ENCODE measurements around the gene BHLHE41.
A peak's percentile ranks its signal among the peaks of the same experiment; 100 is the strongest.

BHLHE41 gene

DNA sequence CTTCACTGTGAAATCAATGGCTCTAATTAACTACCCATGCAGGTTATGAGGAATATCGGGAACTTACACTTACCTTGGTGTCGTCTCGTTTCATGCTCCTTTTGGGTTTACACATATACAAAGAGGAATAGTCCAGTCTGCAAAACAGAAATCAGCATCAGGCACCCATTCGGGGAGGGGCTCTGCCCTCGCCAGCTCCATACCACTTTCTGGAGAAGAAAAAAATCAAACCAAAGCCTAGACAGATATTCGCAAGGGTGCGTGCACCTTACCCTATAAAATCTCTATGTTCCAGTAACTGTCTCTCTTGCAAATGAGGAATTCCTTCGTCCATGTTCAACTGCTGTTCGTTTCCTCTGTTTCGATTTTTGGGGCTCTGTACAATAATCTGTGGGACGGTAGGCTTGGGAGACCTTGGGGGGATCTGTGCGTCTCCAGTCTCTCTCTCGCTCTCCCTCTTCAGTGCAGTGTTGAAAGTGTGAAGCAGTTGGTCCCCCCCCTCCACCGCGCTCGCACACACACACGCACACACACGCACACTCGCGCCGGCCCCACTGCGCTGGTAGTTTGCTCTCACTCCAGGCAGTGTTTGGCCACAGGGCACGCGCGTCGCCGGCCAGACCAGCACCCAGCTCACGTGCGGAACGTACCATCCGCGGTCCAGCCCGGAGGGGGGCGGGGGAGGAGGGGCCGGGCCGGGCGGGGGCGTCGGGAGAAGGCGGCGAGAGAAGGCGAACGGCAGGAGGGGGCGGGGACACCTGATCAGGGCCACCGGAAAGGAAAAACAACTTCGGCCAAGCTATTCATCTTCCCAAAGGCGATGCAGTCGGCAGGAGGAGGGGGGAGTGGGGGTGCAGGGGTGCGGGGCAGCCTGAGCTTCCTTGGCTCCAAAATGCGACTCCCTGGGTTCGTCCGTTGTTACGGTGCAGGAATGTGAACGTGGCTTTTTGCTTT is at the start of gene BHLHE41:
Gene BHLHE41 (minus strand): TSS at position 592 of the 954 bp plus-strand sequence. CDS start 258 bp downstream, at position 334.
- no peaks in the 10 kb centered on the region for H3K9me3 Mint-ChIP-seq

GRCh38 chr12:26172946-26173552 is 48.2 kb upstream of the BHLHE41 start:
- Mint-ChIP-seq H3K27ac (no peak overlapping the region), H3K36me3 (ENCODE audit: low read depth) (no peaks in the 10 kb centered on the region), H3K9me3 (no peaks in the 10 kb centered on the region), H3K4me3 (no peak overlapping the region), H3K4me1 (ENCODE audit: low read depth) (no peaks in the 10 kb centered on the region), H3K27me3 (peaks cover 11% of the 10 kb centered on the region)
- DNase-seq: no peak

More for the DNA sequence above, at the start of gene BHLHE41:
- no peak for DNase-seq
- Mint-ChIP-seq H3K4me3 (peak within 1 kb of the TSS; percentile 79), H3K27me3 (peaks cover 87% of the 10 kb centered on the region), H3K36me3 (ENCODE audit: low read depth) (no peaks in the 10 kb centered on the region), H3K4me1 (ENCODE audit: low read depth) (peaks cover 37% of the 10 kb centered on the region), H3K27ac (peak within 1 kb of the TSS; percentile 22)

DNA sequence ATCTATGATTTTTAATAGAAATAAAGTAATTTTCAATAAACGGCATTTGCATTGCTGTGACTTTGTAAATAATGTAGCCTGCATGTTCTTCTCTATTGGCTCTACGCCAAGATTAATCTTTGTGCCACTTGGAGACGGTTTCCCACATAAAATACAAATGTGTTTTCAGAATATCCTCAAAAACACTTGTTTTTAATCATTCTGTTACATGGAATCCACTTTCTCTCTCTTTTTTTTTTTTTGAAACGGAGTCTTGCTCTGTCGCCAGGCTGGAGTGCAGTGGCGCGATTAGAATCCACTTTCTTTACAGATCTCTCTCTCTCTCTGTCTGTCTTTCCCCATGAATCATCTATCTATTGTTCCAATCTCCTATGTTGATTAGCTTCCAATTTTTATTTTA is 47.7 kb upstream of the BHLHE41 start:
- DNase-seq: no peak
- no peak overlapping the region for H3K27ac Mint-ChIP-seq
- H3K9me3 Mint-ChIP-seq: no peaks in the 10 kb centered on the region
- no peaks in the 10 kb centered on the region for H3K36me3 Mint-ChIP-seq (ENCODE audit: low read depth)
- no peak overlapping the region for H3K4me3 Mint-ChIP-seq
- H3K4me1 Mint-ChIP-seq (ENCODE audit: low read depth): no peaks in the 10 kb centered on the region
- H3K27me3 Mint-ChIP-seq: peaks cover 16% of the 10 kb centered on the region

DNA sequence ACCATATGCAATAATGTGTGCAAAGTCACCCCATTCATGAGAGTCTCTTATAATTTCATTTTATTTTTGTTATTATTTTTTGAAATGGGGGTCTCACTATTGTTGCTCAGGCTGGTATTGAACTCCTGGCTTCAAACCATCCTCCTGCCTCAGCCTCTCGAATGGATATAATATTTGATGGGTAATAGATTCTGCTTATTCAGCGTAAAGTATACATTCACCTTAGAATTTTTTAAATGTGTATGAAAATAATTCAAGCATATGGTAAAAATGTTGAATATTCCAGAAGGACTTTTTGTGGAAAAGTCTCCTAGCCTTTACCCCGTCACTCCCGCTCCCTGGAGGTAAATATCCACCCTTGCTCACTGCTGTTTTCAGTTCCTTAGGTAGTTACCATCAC is 47.2 kb upstream of the BHLHE41 start:
- H3K9me3 Mint-ChIP-seq: no peaks in the 10 kb centered on the region
- peaks cover 21% of the 10 kb centered on the region for H3K27me3 Mint-ChIP-seq
- H3K36me3 Mint-ChIP-seq (ENCODE audit: low read depth): no peaks in the 10 kb centered on the region
- no peaks in the 10 kb centered on the region for H3K4me1 Mint-ChIP-seq (ENCODE audit: low read depth)
- no peak overlapping the region for H3K27ac Mint-ChIP-seq
- no peak for DNase-seq
- H3K4me3 Mint-ChIP-seq: no peak overlapping the region

- no peak overlapping the region for H3K27ac Mint-ChIP-seq
- no peaks in the 10 kb centered on the region for H3K36me3 Mint-ChIP-seq (ENCODE audit: low read depth)
- H3K9me3 Mint-ChIP-seq: no peaks in the 10 kb centered on the region
- no peaks in the 10 kb centered on the region for H3K4me1 Mint-ChIP-seq (ENCODE audit: low read depth)
- H3K27me3 Mint-ChIP-seq: peaks cover 53% of the 10 kb centered on the region
- no peak for DNase-seq
- no peak overlapping the region for H3K4me3 Mint-ChIP-seq
Measured at GRCh38 chr12:26164118-26164517, 39.3 kb upstream of the BHLHE41 start.

- no peak for DNase-seq
- no peaks in the 10 kb centered on the region for H3K9me3 Mint-ChIP-seq
- H3K27me3 Mint-ChIP-seq: peaks cover 48% of the 10 kb centered on the region
- no peaks in the 10 kb centered on the region for H3K4me1 Mint-ChIP-seq (ENCODE audit: low read depth)
- H3K36me3 Mint-ChIP-seq (ENCODE audit: low read depth): no peaks in the 10 kb centered on the region
- H3K4me3 Mint-ChIP-seq: no peak overlapping the region
- no peak overlapping the region for H3K27ac Mint-ChIP-seq
Measured at GRCh38 chr12:26162905-26163304, 38.1 kb upstream of the BHLHE41 start.

GRCh38 chr12:26162174-26162573 is 37.3 kb upstream of the BHLHE41 start:
- no peak overlapping the region for H3K4me3 Mint-ChIP-seq
- H3K4me1 Mint-ChIP-seq (ENCODE audit: low read depth): no peaks in the 10 kb centered on the region
- H3K36me3 Mint-ChIP-seq (ENCODE audit: low read depth): no peaks in the 10 kb centered on the region
- H3K9me3 Mint-ChIP-seq: no peaks in the 10 kb centered on the region
- DNase-seq: no peak
- H3K27ac Mint-ChIP-seq: no peak overlapping the region
- peaks cover 41% of the 10 kb centered on the region for H3K27me3 Mint-ChIP-seq

DNA sequence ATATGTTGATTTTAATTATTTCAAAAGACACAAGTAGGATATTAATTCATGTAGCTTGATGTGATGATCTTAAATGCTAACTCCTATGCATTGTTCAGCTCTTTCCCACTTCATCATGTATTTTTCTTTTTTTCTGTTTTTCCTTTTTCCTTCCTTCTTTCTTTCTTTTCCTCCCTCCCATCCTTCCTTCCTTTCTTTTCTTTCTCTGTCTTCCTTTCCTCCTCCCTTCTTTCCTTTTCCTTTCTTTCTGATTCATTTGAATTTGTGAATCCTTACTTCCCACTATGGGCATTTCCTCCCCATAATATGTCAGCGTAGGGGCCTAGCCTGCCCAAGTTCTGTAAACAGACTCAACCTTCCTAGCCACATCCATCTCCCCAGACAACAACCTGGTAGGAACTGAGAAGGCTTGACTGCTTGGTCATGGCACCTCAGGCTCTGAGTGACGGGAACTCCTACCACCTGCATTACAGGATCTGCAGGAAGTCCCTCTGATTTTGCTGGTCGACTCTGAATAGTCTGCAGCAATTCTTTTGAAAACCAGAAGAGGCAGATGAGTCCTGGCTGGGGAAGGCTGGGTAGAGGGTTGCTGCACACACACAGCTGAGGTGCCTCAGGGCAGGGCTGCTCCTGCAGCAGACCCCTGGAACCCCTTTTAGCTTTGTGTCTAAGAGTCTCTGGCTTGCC is 33.4 kb upstream of the BHLHE41 start:
- Mint-ChIP-seq H3K4me3 (no peak overlapping the region), H3K4me1 (ENCODE audit: low read depth) (no peaks in the 10 kb centered on the region), H3K36me3 (ENCODE audit: low read depth) (no peaks in the 10 kb centered on the region), H3K27me3 (peaks cover 25% of the 10 kb centered on the region), H3K27ac (no peak overlapping the region), H3K9me3 (no peaks in the 10 kb centered on the region)
- DNase-seq: no peak

DNA sequence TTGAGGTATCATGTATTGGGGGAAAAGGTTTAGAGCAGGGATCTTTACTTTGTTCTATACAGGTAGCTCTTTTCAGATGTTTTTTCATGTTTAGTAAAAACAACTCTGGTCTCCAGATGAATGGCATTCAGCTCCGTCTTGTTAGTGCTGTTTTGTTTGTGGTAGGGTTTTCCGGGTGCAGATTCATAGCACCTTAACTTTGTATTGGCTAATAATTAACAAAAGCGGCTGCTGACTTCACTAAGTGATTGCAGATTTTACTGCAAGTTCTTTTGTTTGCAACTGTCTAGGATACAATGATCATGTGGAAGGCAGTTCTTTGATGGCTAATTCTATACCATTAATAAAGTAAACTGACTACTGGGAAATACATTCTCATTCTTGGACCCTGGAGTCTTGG is 32.2 kb upstream of the BHLHE41 start:
- no peak overlapping the region for H3K27ac Mint-ChIP-seq

GRCh38 chr12:26156201-26156871 is 31.5 kb upstream of the BHLHE41 start:
- Mint-ChIP-seq H3K4me3 (no peak overlapping the region), H3K9me3 (no peaks in the 10 kb centered on the region), H3K4me1 (ENCODE audit: low read depth) (no peaks in the 10 kb centered on the region), H3K36me3 (ENCODE audit: low read depth) (no peaks in the 10 kb centered on the region), H3K27ac (no peak overlapping the region), H3K27me3 (peaks cover 24% of the 10 kb centered on the region)
- DNase-seq: no peak

More for the DNA sequence above, 32.2 kb upstream of the BHLHE41 start:
- Mint-ChIP-seq H3K9me3 (no peaks in the 10 kb centered on the region), H3K36me3 (ENCODE audit: low read depth) (no peaks in the 10 kb centered on the region), H3K4me1 (ENCODE audit: low read depth) (no peaks in the 10 kb centered on the region), H3K27me3 (peaks cover 19% of the 10 kb centered on the region), H3K4me3 (no peak overlapping the region)
- no peak for DNase-seq

- no peak for DNase-seq
- H3K9me3 Mint-ChIP-seq: no peaks in the 10 kb centered on the region
- peaks cover 26% of the 10 kb centered on the region for H3K27me3 Mint-ChIP-seq
- no peak overlapping the region for H3K4me3 Mint-ChIP-seq
- no peaks in the 10 kb centered on the region for H3K36me3 Mint-ChIP-seq (ENCODE audit: low read depth)
- H3K4me1 Mint-ChIP-seq (ENCODE audit: low read depth): no peaks in the 10 kb centered on the region
- H3K27ac Mint-ChIP-seq: no peak overlapping the region
Measured at GRCh38 chr12:26153421-26154154, 28.8 kb upstream of the BHLHE41 start.

DNA sequence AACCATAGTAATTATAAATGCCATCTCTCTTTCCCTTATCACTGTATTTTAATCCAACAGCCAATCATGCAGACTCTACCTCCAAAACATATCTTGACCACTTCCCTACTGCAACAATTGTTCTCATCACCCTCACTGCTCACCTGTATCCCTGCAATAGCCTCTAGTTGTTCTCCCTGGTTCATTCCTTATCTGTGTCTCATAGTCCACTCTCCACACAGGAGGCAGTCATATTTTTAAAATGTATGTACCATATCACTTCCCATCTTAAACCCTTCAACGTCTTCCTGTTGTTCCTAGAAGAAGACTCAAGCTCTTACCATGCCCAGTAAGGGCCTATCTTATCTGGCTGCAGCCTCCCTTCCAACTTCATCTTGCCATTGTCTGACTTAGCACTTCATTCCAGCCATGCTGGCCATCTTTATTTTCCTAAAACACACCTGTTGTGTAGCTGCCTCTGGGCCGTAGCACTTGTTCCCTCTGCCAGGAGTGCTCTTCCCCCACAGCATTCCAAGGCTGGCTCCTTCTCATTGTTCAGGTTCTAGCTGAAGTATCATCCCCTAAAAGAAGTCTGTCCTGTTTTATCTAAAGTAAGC is 27.8 kb upstream of the BHLHE41 start:
- Mint-ChIP-seq H3K4me3 (no peak overlapping the region), H3K27me3 (peaks cover 23% of the 10 kb centered on the region), H3K27ac (no peak overlapping the region), H3K36me3 (ENCODE audit: low read depth) (no peaks in the 10 kb centered on the region), H3K4me1 (ENCODE audit: low read depth) (no peaks in the 10 kb centered on the region), H3K9me3 (no peaks in the 10 kb centered on the region)
- no peak for DNase-seq

DNA sequence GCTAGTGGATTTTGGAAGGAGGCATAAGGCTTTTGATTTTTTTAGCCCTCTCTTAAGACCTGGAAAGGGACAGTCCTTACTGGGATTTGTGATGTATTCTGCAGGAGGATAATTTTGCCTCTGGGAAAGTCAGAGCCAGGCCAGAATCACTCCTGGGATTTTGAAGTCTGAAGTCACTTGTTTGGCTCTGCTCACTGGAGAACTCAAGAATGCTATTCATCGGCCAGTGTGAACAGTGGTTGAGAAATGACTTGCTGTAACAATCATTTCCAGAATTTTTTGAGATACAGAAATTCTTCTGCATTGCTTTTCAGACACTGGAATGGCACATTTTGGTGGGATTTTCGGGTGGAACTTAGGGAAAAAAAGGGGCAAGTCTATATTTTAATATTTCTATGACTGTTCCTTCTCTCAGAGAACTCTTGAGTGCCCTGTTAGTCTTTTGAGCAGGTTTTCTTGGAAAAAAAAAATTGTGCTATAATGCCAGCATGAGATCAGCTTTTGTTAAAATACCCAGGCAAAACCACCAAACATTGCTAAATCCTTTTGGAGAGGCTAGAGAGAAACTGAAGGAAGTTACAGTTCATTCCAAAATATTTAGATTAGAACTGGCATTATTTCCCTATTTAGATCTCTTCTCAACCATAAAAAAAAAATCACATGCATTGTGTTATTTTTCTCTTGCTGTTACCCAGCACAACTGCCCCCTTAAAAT is 26.1 kb upstream of the BHLHE41 start:
- no peaks in the 10 kb centered on the region for H3K9me3 Mint-ChIP-seq
- peaks cover 23% of the 10 kb centered on the region for H3K27me3 Mint-ChIP-seq
- no peak overlapping the region for H3K4me3 Mint-ChIP-seq
- no peaks in the 10 kb centered on the region for H3K4me1 Mint-ChIP-seq (ENCODE audit: low read depth)
- no peak for DNase-seq
- H3K27ac Mint-ChIP-seq: no peak overlapping the region
- H3K36me3 Mint-ChIP-seq (ENCODE audit: low read depth): no peaks in the 10 kb centered on the region
